Endothelial cell of umbilical vein (primary cell): ENCODE results near the gene GALNT2. TPM values are rescaled to one million over a fixed set of nuclear protein-coding genes. Genes with fewer than 3 reads are reported as not detected.

Source experiments
- BruUV-seq: library from RNA; stranded (reverse); fragments of 400-500 nt; replicated peaks from 2 replicates; lab custom pipeline; 2021; lab: Mats Ljungman, UMichigan
- CTCF ChIA-PET: fragments of 300-600, 350-600 bp; sonication (Branson Sonifier 250); formaldehyde crosslinking; loops from one replicate; lab custom pipeline; 2021; ENCODE audit warnings: antibody characterized with exemption, inconsistent platforms; lab: Charles Lee
- POLR2A ChIA-PET: fragments of 300-600, 350-600 bp; sonication (Branson Sonifier 250); formaldehyde crosslinking; loops from one replicate; lab custom pipeline; 2021; ENCODE audit warnings: antibody characterized with exemption, inconsistent platforms; lab: Charles Lee
- DNase-seq: peaks from one replicate; pipeline ENCODE4 v3.0.0-alpha.2; 2011; ENCODE audit warnings: low read depth, low spot score
- FAIRE-seq: peaks from 2 replicates; lab custom pipeline; 2011; peaks lifted over from hg19 to GRCh38; lab: Jason Lieb, UNC
- H2AFZ ChIP-seq: 2 replicates; pipeline ENCODE4 v1.6.0; 2012; ENCODE audit warnings: low read depth, low read length, control low read depth, inconsistent platforms
- H3K27ac ChIP-seq: 2 replicates; pipeline ENCODE4 v1.5.1; 2011; ENCODE audit warnings: low read depth, mild to moderate bottlenecking, control low read depth, low read length, moderate library complexity; ENCODE audit not compliant: insufficient read depth
- H3K27me3 ChIP-seq, 2 experiments: 2 replicates each; pipeline versions ENCODE4 v1.6.0 to v1.6.1; 2011; ENCODE audit warnings: low read length in 2 of 2, mixed read lengths in 1 of 2; ENCODE audit not compliant: control insufficient read depth in 2 of 2, insufficient read depth in 2 of 2
- H3K36me3 ChIP-seq, 2 experiments: 2 replicates in 1 of 2; 3 replicates in 1 of 2; pipeline ENCODE4 v1.5.1; 2011; ENCODE audit warnings: low read length in 2 of 2, mild to moderate bottlenecking in 1 of 2, moderate library complexity in 1 of 2; ENCODE audit not compliant: control insufficient read depth in 2 of 2, insufficient read depth in 2 of 2; ENCODE audit errors: extremely low read depth in 1 of 2
- H3K4me1 ChIP-seq: 3 replicates; pipeline ENCODE4 v1.5.1; 2011; ENCODE audit warnings: mild to moderate bottlenecking, low read length; ENCODE audit not compliant: control insufficient read depth, insufficient read depth; ENCODE audit errors: extremely low read depth
- H3K4me2 ChIP-seq: 2 replicates; pipeline ENCODE4 v1.6.1; 2011; ENCODE audit warnings: low read length, control low read depth, mixed read lengths; ENCODE audit not compliant: insufficient read depth
- H3K4me3 ChIP-seq, 3 experiments: fragments of 200-600 bp in 1 of 3; sonication (generic), shearing (Covaris generic) in 1 of 3; replicated peaks in 1 of 3; 2 replicates each; pipeline ENCODE4 v1.5.1; 2011 to 2016; ENCODE audit warnings: control low read depth in 3 of 3, low read length in 3 of 3, mild to moderate bottlenecking in 2 of 3, inconsistent platforms in 1 of 3, low read depth in 1 of 3, moderate library complexity in 1 of 3; ENCODE audit not compliant: insufficient read depth in 1 of 3
- H3K79me2 ChIP-seq: 2 replicates; pipeline ENCODE4 v1.6.0; 2012; ENCODE audit warnings: low read length, inconsistent platforms; ENCODE audit not compliant: control insufficient read depth, insufficient read depth
- H3K9ac ChIP-seq: replicated peaks from 2 replicates; pipeline ENCODE3; 2011; ENCODE audit warnings: low read length, control low read depth; ENCODE audit not compliant: insufficient read depth; ENCODE audit errors: extremely low read depth
- H3K9me1 ChIP-seq: replicated peaks from 3 replicates; pipeline ENCODE4 v1.6.0; 2011; ENCODE audit warnings: mild to moderate bottlenecking, low read length; ENCODE audit not compliant: control insufficient read depth, insufficient read depth; ENCODE audit errors: extremely low read depth
- H3K9me3 ChIP-seq: replicated peaks from 2 replicates; pipeline ENCODE4 v1.5.1; 2012; ENCODE audit warnings: low read length, inconsistent platforms; ENCODE audit not compliant: control insufficient read depth, insufficient read depth
- H4K20me1 ChIP-seq: replicated peaks from 2 replicates; pipeline ENCODE3; 2011; ENCODE audit warnings: mild to moderate bottlenecking, low read length; ENCODE audit not compliant: control insufficient read depth, insufficient read depth; ENCODE audit errors: extremely low read depth
- EZH2 ChIP-seq: IDR thresholded peaks from 2 replicates; pipeline ENCODE4 v1.6.1; 2012; ENCODE audit warnings: borderline replicate concordance, low read depth, mild to moderate bottlenecking, moderate library complexity, low read length, inconsistent platforms; ENCODE audit not compliant: severe bottlenecking
- FOS ChIP-seq: IDR thresholded peaks from 2 replicates; pipeline ENCODE4 v1.6.1; 2011; ENCODE audit warnings: mild to moderate bottlenecking, low read length, moderate library complexity, borderline replicate concordance; ENCODE audit not compliant: insufficient read depth
- GATA2 ChIP-seq: IDR thresholded peaks from 2 replicates; pipeline ENCODE4 v1.7.0; 2011; ENCODE audit warnings: low read depth, mild to moderate bottlenecking, moderate library complexity, mixed read lengths, low read length; ENCODE audit not compliant: insufficient read length, insufficient read depth
- JUN ChIP-seq: IDR thresholded peaks from 2 replicates; pipeline ENCODE4 v1.6.1; 2011; ENCODE audit warnings: borderline replicate concordance, low read depth; ENCODE audit not compliant: insufficient read length, insufficient read depth
- MAX ChIP-seq: IDR thresholded peaks from 2 replicates; pipeline ENCODE4 v1.6.1; 2011; ENCODE audit not compliant: insufficient read depth, insufficient read length
- MYC ChIP-seq: IDR thresholded peaks from one replicate; pipeline ENCODE4 v1.6.1; 2011; ENCODE audit warnings: mild to moderate bottlenecking, low read depth, low read length
- POLR2A ChIP-seq: IDR thresholded peaks from 2 replicates; pipeline ENCODE4 v1.6.1; 2012; ENCODE audit warnings: low read depth, mild to moderate bottlenecking, control low read depth, low read length
- POLR2AphosphoS5 ChIP-seq: IDR thresholded peaks from 2 replicates; pipeline ENCODE4 v1.6.1; 2012; ENCODE audit warnings: low read depth, mild to moderate bottlenecking, control low read depth, low read length, moderate library complexity; ENCODE audit not compliant: insufficient read depth
- dilution Hi-C: fragments of 300-500 bp; cut with MboI; formaldehyde crosslinking; loops from one replicate; pipeline ENCODE4 v1.15.0; 2019; ENCODE audit warnings: low sequenced_read_pairs; ENCODE audit not compliant: extremely low pct_ligation_motif_present
- intact Hi-C: fragments of 100-400 bp; cut with micrococcal nuclease; formaldehyde crosslinking; loops from one replicate; pipeline ENCODE4 v1.10.0; 2022
- polyA plus RNA-seq, 4 experiments: library from polyadenylated mRNA; depleted of rRNA in 3 of 4; stranded (reverse) in 3 of 4; unstranded in 1 of 4; fragments of >200 nt; gene quantifications; 2 replicates each; pipeline versions ENCODE4 v1.2.1 to v1.2.3, GENCODE V29; 2011 to 2012; ENCODE audit warnings: missing spikeins in 1 of 4
- total RNA-seq: library from RNA; stranded (reverse); gene quantifications from 2 replicates; pipeline ENCODE4 v1.2.3, GENCODE V29; 2021
- TF ChIP-seq, protein P1 (sequence below), 2 donors: IDR thresholded peaks; 1 replicate in 1 of 2; 2 replicates in 1 of 2; pipeline ENCODE4 v1.5.1; 2011; ENCODE audit warnings: low read length in 2 of 2, mild to moderate bottlenecking in 2 of 2, moderate library complexity in 2 of 2, control low read depth in 1 of 2, inconsistent platforms in 1 of 2, low read depth in 1 of 2; ENCODE audit not compliant: insufficient read depth in 1 of 2; ENCODE audit errors: extremely low read depth in 1 of 2

Gene GALNT2
- total and polyA plus RNA-seq, 2 donors (not counting 3 experiments of a cell fraction or from before 2014, with no cell fraction given), result 56.3 to 77.5 TPM

DNA sequence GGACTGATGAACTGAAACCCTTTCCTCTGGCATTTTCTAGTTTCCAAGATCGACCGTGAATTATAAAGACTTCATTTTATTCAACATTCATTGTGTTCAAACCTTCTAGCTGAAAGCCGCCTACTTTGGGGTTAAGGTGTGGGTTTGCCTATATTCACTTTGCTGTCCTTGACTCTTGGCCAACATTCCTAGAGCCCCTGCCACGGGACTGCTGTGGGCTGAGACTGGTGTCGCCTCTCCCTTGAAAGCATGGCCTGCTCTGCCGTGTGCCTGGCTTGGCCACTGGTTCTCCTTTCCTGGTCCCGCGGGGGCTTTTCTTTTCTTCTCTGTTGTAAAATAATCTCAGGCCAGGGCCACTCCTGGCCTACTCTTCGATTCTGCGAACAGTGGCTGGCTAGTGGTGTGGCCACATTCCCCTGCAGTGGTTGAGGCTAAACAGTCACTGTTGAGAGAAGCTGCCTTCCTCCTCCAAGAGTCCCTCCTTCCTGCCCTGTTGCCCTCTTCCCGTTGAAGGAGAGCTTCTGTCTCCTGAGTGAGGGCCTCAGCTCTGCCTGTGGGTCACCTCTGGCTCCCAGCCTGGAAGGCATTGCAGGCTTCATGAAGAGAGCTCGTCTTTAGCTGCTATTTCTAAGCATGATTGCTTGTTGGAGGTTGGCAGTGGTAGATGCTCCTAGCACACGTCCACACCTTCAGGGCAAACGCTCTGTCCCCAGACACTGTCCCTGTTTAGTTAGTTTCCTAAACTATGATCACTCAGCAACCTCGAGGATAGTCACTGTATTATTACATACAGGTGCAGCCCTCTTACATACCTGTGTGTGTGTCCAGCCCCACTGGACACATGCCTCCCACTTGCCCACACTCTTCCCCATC, 80.5 kb downstream of the GALNT2 start:
- Histone ChIP-seq H3K79me2 (peaks cover 3% of the 10 kb centered on the region), H3K4me1 (no peaks in the 10 kb centered on the region), H4K20me1 (peaks cover 6% of the 10 kb centered on the region), H3K27ac (no peak overlapping the region), H3K9me3 (no peaks in the 10 kb centered on the region), H3K27me3 (no peaks in the 10 kb centered on the region), H3K9me1 (no peaks in the 10 kb centered on the region), H3K36me3 (no peaks in the 10 kb centered on the region), H2AFZ (no peak overlapping the region), H3K9ac (no peak overlapping the region), H3K4me3 (no peak overlapping the region), H3K4me2 (no peak overlapping the region)
- dilution Hi-C loops (no loop called here), intact Hi-C loops (no loop called here)
- POLR2A ChIA-PET, result no interaction called here
- DNase-seq (no peak), FAIRE-seq (no peak)
- TF ChIP-seq GATA2 (no peak), MYC (no peak), POLR2AphosphoS5 (no peak), MAX (no peak), EZH2 (no peak), POLR2A (no peak), FOS (no peak), JUN (no peak)
- TF ChIP-seq, protein P1, sequence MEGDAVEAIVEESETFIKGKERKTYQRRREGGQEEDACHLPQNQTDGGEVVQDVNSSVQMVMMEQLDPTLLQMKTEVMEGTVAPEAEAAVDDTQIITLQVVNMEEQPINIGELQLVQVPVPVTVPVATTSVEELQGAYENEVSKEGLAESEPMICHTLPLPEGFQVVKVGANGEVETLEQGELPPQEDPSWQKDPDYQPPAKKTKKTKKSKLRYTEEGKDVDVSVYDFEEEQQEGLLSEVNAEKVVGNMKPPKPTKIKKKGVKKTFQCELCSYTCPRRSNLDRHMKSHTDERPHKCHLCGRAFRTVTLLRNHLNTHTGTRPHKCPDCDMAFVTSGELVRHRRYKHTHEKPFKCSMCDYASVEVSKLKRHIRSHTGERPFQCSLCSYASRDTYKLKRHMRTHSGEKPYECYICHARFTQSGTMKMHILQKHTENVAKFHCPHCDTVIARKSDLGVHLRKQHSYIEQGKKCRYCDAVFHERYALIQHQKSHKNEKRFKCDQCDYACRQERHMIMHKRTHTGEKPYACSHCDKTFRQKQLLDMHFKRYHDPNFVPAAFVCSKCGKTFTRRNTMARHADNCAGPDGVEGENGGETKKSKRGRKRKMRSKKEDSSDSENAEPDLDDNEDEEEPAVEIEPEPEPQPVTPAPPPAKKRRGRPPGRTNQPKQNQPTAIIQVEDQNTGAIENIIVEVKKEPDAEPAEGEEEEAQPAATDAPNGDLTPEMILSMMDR (IDR thresholded peaks at IDR 0.05; ENCODE audit: extremely low read depth in 1 of 2, insufficient read depth in 1 of 2, low read depth in 1 of 2, low read length in 2 of 2), result no peak
- no TSS peak for BruUV-seq
- CTCF ChIA-PET, result interaction anchor here (1.2 to 1.5 kb wide), 3 partner anchors 11 to 43 kb away, joined by 3 read pairs; no protein-coding TSS in a partner anchor
